Activated CD4-positive, alpha-beta memory T cell treated with anti-CD3 and anti-CD28 coated beads, Interleukin-2, amount 10 ng/mL, durations not matched to agents 7 days and 5 days (primary cell): Measurements from ENCODE around the gene SLC5A6. TPM values are rescaled to one million over a fixed set of nuclear protein-coding genes. Genes with fewer than 3 reads are reported as not detected.

Experiments used
- CTCF ChIA-PET: fragments of 350-600 bp; sonication (Branson Sonifier 250); formaldehyde crosslinking; loops from one replicate; lab custom pipeline; 2021; ENCODE audit warnings: antibody characterized with exemption, inconsistent platforms; lab: Charles Lee
- POLR2A ChIA-PET: fragments of 350-600 bp; sonication (Branson Sonifier 250); formaldehyde crosslinking; loops from one replicate; lab custom pipeline; 2021; ENCODE audit warnings: antibody characterized with exemption; lab: Charles Lee
- DNase-seq: peaks from one replicate; pipeline ENCODE4 v3.0.0-alpha.2; 2020
- H3K27ac Mint-ChIP-seq: one replicate; pipeline ENCODE4 v1.8.0; 2021; ENCODE audit warnings: mild to moderate bottlenecking, mixed read lengths
- H3K27me3 Mint-ChIP-seq: one replicate; pipeline ENCODE4 v1.8.0; 2021; ENCODE audit warnings: mixed read lengths
- H3K36me3 Mint-ChIP-seq: one replicate; pipeline ENCODE4 v1.8.0; 2021; ENCODE audit warnings: low read depth, mixed read lengths
- H3K4me1 Mint-ChIP-seq: one replicate; pipeline ENCODE4 v1.8.0; 2021; ENCODE audit warnings: mixed read lengths
- H3K4me3 Mint-ChIP-seq: one replicate; pipeline ENCODE4 v1.8.0; 2021; ENCODE audit warnings: mild to moderate bottlenecking, mixed read lengths
- H3K9me3 Mint-ChIP-seq: one replicate; pipeline ENCODE4 v1.8.0; 2021; ENCODE audit warnings: mixed read lengths
- total RNA-seq, 2 experiments: library from RNA; stranded (reverse); gene quantifications; one replicate each; pipeline ENCODE4 v1.2.3, GENCODE V29; 2021

The SLC5A6 gene
- total RNA-seq, 2 experiments from 2014 or later, result 20.8 to 23.6 TPM

DNA sequence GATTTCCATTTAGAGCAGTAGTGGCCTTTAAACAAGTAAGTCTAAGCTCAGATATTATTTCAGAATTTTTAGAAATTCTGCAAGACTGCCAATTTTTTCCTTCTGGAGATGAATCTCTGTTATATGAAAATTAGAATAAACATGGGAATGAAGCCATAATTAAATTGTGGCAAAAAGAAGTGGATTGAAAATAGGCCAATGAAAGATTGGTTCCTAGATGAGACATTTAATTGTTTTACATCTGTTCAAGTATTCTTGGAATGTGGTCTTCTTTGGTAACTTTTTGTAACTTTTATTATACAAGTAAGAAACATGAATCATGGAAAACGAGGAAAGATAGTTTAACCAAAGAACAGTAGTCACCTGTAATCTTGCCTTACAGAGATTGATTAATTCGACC, 15.4 kb upstream of the SLC5A6 start:
- Mint-ChIP-seq H3K27me3 (no peaks in the 10 kb centered on the region), H3K27ac (no peak overlapping the region), H3K4me1 (no peaks in the 10 kb centered on the region), H3K36me3 (peaks cover 66% of the 10 kb centered on the region), H3K9me3 (no peaks in the 10 kb centered on the region), H3K4me3 (no peak overlapping the region)
- POLR2A ChIA-PET, result no interaction called here
- CTCF ChIA-PET, result no interaction called here
- DNase-seq, result no peak

DNA sequence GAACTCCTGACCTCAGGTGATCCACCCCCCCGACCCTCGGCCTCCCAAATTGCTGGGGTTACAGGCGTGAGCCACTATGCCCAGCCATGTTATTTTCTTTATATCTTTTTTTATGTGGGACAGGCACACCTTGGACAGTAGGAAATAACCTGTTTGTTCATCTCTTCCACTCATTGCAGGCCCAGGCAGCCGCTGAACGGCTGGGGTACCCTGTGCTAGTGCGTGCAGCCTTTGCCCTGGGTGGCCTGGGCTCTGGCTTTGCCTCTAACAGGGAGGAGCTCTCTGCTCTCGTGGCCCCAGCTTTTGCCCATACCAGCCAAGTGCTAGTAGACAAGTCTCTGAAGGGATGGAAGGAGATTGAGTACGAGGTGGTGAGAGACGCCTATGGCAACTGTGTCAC, 13.5 kb upstream of the SLC5A6 start:
- no peak for DNase-seq
- CTCF ChIA-PET, result no interaction called here
- H3K4me3 Mint-ChIP-seq, result no peak overlapping the region
- POLR2A ChIA-PET, result interaction anchor here (1.9 kb wide), 1 partner anchor 174 kb away, joined by 4 read pairs; the partner anchor contains the start of gene AGBL5
- H3K9me3 Mint-ChIP-seq, result no peaks in the 10 kb centered on the region
- no peak overlapping the region for H3K27ac Mint-ChIP-seq
- peaks cover 5% of the 10 kb centered on the region for H3K4me1 Mint-ChIP-seq
- no peaks in the 10 kb centered on the region for H3K27me3 Mint-ChIP-seq
- H3K36me3 Mint-ChIP-seq, result peaks cover 65% of the 10 kb centered on the region

DNA sequence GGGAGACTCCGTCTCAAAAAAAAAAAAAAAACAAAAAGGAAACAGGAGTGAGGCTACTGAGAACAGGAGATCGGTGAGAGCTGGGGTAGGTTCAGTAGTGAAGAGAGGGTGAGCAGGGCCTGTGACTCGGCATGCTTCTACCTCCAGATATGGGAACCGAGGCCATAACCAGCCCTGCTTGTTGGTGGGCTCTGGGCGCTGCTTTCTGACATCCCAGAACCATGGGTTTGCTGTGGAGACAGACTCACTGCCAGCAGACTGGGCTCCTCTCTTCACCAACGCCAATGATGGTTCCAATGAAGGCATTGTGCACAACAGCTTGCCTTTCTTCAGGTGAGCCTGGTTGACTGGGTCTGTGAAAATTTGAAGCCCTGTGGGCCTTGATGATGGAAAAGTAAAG, 11.3 kb upstream of the SLC5A6 start:
- no peak overlapping the region for H3K27ac Mint-ChIP-seq
- CTCF ChIA-PET, result no interaction called here
- POLR2A ChIA-PET, result interaction anchor here (1.0 kb wide), 1 partner anchor 9 kb away, joined by 3 read pairs; no protein-coding TSS in a partner anchor

DNA sequence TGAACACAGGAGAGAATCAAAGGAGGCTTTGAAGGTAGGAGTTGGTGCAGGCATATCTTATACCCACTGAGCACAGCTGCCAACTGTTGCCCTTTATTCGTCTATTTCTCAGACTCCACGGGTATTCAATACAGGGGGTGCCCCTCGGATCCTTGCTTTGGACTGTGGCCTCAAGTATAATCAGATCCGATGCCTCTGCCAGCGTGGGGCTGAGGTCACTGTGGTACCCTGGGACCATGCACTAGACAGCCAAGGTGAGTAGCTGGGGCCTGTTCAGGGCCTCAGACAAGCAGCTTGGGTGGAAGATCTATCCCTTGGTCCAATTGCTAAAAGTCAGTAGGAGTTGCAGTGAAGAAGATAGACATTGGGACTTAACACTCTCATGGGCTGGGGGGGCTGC, 10.3 kb upstream of the SLC5A6 start:
- ChIA-PET CTCF (no interaction called here), POLR2A (interaction anchor here (1.3 kb wide), 1 partner anchor 10 kb away, joined by 4 read pairs; the partner anchor contains the start of genes ATRAID and SLC5A6)
- H3K36me3 Mint-ChIP-seq, result peaks cover 68% of the 10 kb centered on the region
- DNase-seq, result no peak
- H3K27ac Mint-ChIP-seq, result no peak overlapping the region
- H3K4me3 Mint-ChIP-seq, result no peak overlapping the region
- H3K9me3 Mint-ChIP-seq, result no peaks in the 10 kb centered on the region
- peaks cover 30% of the 10 kb centered on the region for H3K4me1 Mint-ChIP-seq
- H3K27me3 Mint-ChIP-seq, result no peaks in the 10 kb centered on the region

More for the DNA sequence above, 11.3 kb upstream of the SLC5A6 start:
- Mint-ChIP-seq H3K9me3 (no peaks in the 10 kb centered on the region), H3K36me3 (peaks cover 69% of the 10 kb centered on the region), H3K4me3 (no peak overlapping the region), H3K27me3 (no peaks in the 10 kb centered on the region), H3K4me1 (peaks cover 19% of the 10 kb centered on the region)
- DNase-seq, result no peak

DNA sequence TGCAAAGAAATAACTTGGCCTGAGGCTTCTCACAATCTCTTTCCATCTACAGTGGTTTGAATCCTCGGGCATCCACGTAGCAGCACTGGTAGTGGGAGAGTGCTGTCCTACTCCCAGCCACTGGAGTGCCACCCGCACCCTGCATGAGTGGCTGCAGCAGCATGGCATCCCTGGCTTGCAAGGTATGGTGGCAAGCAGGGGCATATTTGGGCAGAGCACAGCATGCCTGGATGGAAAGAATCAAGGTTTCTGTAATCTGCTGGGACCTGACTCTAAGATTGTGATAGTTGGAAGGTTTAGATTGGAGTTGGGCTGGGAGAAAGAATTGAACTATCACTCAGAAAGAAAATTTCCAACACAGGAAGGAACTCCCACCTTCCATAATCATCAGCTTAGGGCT, 9.1 kb upstream of the SLC5A6 start:
- peaks cover 41% of the 10 kb centered on the region for H3K4me1 Mint-ChIP-seq
- H3K36me3 Mint-ChIP-seq, result peaks cover 67% of the 10 kb centered on the region
- DNase-seq, result no peak
- H3K9me3 Mint-ChIP-seq, result no peaks in the 10 kb centered on the region
- H3K27me3 Mint-ChIP-seq, result no peaks in the 10 kb centered on the region
- ChIA-PET POLR2A (interaction anchor here (0.8 kb wide), 1 partner anchor 9 kb away, joined by 4 read pairs; the partner anchor contains the start of gene SLC5A6), CTCF (no interaction called here)
- no peak overlapping the region for H3K4me3 Mint-ChIP-seq
- peak overlapping the region; percentile 24 for H3K27ac Mint-ChIP-seq

DNA sequence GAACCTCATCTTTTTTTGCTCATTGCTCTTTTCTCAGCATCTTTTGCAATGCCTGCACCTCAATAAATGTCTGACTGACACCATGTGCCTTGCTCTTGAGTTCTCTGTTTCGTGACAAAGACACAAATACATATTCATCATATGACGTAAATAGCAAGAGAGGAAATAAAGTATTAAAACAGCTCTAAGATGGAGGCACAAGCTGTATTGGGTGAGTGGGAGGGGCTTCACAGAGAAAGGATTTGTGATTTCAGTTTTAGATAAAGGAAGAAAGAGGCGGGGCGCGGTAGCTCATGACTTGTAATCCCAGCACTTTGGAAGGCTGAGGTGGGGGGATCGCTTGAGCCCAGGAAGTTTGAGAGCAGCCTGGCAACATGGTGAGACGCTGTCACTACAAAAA, 8.0 kb upstream of the SLC5A6 start:
- ChIA-PET CTCF (interaction anchor here (1.0 to 2.9 kb wide), 3 partner anchors 29 to 86 kb away, joined by 3 to 8 read pairs (median 4); partner anchors contain the start of gene PREB), POLR2A (interaction anchor here (0.6 to 1.6 kb wide), 4 partner anchors 9 to 135 kb away, joined by 3 to 5 read pairs (median 3); partner anchors contain the start of gene ATRAID)
- H3K27ac Mint-ChIP-seq, result no peak overlapping the region
- H3K4me1 Mint-ChIP-seq, result peaks cover 43% of the 10 kb centered on the region
- peaks cover 71% of the 10 kb centered on the region for H3K36me3 Mint-ChIP-seq
- DNase-seq, result no peak
- no peaks in the 10 kb centered on the region for H3K27me3 Mint-ChIP-seq
- H3K9me3 Mint-ChIP-seq, result no peaks in the 10 kb centered on the region
- no peak overlapping the region for H3K4me3 Mint-ChIP-seq

DNA sequence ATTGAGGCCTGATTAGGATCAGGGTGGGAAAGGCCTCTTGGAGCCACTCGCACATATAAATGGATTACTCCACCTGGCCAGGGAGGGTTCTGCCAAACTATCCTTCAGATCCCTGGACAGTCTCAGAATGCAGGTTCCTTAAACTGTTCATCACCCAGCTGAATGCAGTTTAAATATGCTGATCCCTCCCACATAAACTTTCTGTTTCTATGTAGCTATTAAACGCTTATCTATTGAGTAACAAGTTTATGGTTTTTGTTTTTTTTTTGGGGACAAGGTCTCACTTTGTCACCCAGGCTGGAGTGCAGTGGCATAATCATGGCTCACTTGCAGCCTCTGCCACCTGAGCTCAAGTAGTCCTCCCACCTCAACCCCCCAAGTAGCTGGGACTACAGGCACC, 7.0 kb upstream of the SLC5A6 start:
- H3K9me3 Mint-ChIP-seq, result no peaks in the 10 kb centered on the region
- CTCF ChIA-PET, result interaction anchor here (1.2 to 2.9 kb wide), 2 partner anchors 30 to 61 kb away, joined by 4 to 8 read pairs; no protein-coding TSS in a partner anchor
- no peak for DNase-seq

DNA sequence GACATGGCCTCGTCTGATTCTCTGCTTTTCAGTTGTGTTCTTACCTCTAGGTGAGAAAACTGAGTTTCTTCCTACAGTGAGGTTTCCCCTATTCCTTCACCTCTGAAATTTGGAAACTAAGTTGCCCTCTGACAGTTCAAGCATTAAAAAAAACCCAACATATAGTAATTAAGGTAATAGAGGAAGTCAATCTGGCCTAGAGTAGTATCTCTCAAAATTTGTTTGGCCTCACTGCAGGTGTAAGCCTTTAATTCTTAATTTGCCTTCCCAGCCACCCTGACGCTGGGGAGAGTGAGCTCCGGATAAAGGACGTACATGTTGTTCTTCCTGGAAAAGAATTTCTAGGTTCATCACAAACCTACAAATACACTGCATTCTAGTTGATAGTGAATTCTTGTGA, 6.5 kb upstream of the SLC5A6 start:
- H3K27ac Mint-ChIP-seq, result peak overlapping the region; percentile 88
- no peak for DNase-seq

More for the DNA sequence above, 7.0 kb upstream of the SLC5A6 start:
- H3K27me3 Mint-ChIP-seq, result no peaks in the 10 kb centered on the region
- POLR2A ChIA-PET, result interaction anchor here (1.3 to 1.6 kb wide), 4 partner anchors 8 to 86 kb away, joined by 3 to 5 read pairs (median 3); partner anchors contain the start of gene ATRAID
- peaks cover 66% of the 10 kb centered on the region for H3K36me3 Mint-ChIP-seq
- no peak overlapping the region for H3K4me3 Mint-ChIP-seq
- peaks cover 45% of the 10 kb centered on the region for H3K4me1 Mint-ChIP-seq
- peak overlapping the region; percentile 88 for H3K27ac Mint-ChIP-seq

DNA sequence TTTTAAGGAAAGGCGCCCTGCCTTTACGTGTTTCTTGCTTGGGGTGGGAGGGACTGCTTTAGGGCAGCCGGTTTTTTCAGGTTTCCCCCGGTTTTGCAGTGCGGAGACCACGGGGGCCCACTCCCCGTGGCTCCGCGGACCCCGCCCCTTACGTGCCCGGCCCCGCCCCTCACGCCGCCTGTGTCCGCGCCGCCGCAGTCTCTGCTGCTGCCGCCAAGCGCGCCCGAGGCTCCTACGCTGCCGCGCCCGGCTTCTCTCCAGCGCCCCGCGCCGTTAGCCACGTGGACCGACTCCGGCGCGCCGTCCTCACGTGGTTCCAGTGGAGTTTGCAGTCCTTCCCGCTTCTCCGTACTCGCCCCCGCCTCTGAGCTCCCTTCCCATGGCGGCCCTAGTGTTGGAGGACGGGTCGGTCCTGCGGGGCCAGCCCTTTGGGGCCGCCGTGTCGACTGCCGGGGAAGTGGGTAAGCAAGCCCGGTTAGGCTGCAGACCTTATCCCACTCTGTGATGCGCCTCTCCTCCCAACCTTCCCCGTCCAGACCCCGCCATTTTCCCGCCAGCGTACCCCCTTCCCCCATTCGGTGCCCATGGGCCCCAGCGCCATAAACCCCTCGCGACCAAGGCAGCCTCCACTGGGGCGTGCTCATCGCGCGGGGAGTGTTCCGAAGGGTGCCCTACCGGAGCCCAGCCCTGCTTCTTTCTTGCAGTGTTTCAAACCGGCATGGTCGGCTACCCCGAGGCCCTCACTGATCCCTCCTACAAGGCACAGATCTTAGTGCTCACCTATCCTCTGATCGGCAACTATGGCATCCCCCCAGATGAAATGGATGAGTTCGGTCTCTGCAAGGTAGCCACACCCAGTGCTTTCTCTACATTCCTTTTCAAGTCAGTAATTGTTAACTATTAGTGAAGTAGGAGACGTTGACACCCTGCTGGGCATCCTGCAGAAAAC, 5.4 kb upstream of the SLC5A6 start, which contains the start of gene CAD:
CAD (plus strand) TSS at position 197 of the 949 bp plus-strand sequence; CDS start at position 380, 183 bp downstream.
- peak; percentile 88 for DNase-seq
- peaks cover 58% of the 10 kb centered on the region for H3K4me1 Mint-ChIP-seq
- no peaks in the 10 kb centered on the region for H3K9me3 Mint-ChIP-seq
- H3K36me3 Mint-ChIP-seq, result peaks cover 60% of the 10 kb centered on the region
- H3K27ac Mint-ChIP-seq, result peak within 1 kb of the TSS; percentile 88
- H3K4me3 Mint-ChIP-seq, result peak within 1 kb of the TSS; percentile 93
- ChIA-PET POLR2A (interaction anchor here (0.7 to 1.6 kb wide), 8 partner anchors 14 to 211 kb away, joined by 3 to 4 read pairs (median 3); partner anchors contain the start of genes AGBL5, NRBP1 and TRIM54), CTCF (interaction anchor here (1.4 to 2.9 kb wide), 2 partner anchors 63 to 85 kb away, joined by 4 to 8 read pairs; no protein-coding TSS in a partner anchor)
- no peaks in the 10 kb centered on the region for H3K27me3 Mint-ChIP-seq

More for the DNA sequence above, 6.5 kb upstream of the SLC5A6 start:
- Mint-ChIP-seq H3K9me3 (no peaks in the 10 kb centered on the region), H3K4me3 (peak overlapping the region; percentile 93), H3K4me1 (peaks cover 48% of the 10 kb centered on the region), H3K27me3 (no peaks in the 10 kb centered on the region), H3K36me3 (peaks cover 65% of the 10 kb centered on the region)
- ChIA-PET CTCF (interaction anchor here (1.4 to 2.9 kb wide), 2 partner anchors 62 to 84 kb away, joined by 4 to 8 read pairs; no protein-coding TSS in a partner anchor), POLR2A (interaction anchor here (1.4 to 1.6 kb wide), 2 partner anchors 21 to 85 kb away, joined by 3 read pairs; no protein-coding TSS in a partner anchor)

DNA sequence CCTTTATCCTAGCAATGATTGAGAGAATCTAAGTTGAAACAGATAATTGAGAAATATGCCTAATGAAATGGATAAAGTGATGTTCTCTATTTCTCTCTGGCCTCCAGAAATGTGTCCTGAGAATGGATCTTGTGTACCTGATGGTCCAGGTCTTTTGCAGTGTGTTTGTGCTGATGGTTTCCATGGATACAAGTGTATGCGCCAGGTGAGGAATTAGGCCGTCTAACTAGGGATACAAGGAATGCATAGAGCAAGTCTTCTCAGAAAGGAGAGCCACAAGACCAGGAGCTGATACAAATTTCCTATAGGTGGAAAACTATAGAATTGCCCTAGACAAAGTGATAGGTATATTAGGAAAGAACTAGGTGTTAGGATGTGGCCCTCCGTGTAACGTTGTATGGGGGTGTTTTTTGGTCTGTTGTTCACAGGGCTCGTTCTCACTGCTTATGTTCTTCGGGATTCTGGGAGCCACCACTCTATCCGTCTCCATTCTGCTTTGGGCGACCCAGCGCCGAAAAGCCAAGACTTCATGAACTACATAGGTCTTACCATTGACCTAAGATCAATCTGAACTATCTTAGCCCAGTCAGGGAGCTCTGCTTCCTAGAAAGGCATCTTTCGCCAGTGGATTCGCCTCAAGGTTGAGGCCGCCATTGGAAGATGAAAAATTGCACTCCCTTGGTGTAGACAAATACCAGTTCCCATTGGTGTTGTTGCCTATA, 4.5 kb upstream of the SLC5A6 start:
- Mint-ChIP-seq H3K36me3 (peaks cover 54% of the 10 kb centered on the region), H3K27ac (peak overlapping the region; percentile 88), H3K9me3 (no peaks in the 10 kb centered on the region), H3K4me3 (peak overlapping the region; percentile 93), H3K4me1 (peaks cover 58% of the 10 kb centered on the region), H3K27me3 (no peaks in the 10 kb centered on the region)
- ChIA-PET CTCF (no interaction called here), POLR2A (interaction anchor here (0.7 to 1.5 kb wide), 6 partner anchors 13 to 212 kb away, joined by 3 to 4 read pairs (median 3); partner anchors contain the start of genes AGBL5, NRBP1 and TRIM54)
- DNase-seq, result no peak

DNA sequence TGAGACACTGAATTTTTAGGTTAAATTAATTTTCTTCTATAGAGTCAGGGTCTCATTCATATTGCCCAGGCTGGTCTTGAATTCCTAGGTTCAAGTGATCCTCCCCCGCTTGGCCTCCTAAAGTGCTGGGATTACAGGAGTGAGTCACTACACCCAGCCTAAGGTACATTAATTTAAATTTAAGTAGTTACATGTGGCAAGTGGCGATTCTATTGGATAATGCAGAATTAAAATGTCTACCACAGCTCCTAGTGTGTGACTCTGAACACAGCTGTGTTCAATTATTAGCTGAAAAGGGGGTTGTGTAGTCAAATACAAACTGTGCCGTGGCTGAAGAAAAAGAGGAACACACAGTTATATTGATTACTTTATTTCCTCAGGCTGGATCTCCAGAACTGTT, 2.9 kb upstream of the SLC5A6 start:
- CTCF ChIA-PET, result no interaction called here
- no peak overlapping the region for H3K27ac Mint-ChIP-seq
- peaks cover 57% of the 10 kb centered on the region for H3K4me1 Mint-ChIP-seq
- no peak for DNase-seq
- H3K36me3 Mint-ChIP-seq, result peaks cover 41% of the 10 kb centered on the region
- H3K9me3 Mint-ChIP-seq, result no peaks in the 10 kb centered on the region
- no peak overlapping the region for H3K4me3 Mint-ChIP-seq
- no peaks in the 10 kb centered on the region for H3K27me3 Mint-ChIP-seq
- POLR2A ChIA-PET, result no interaction called here
